ENCODE data around the gene DYNC2LI1.

- TF ChIP-seq EZH2 (IDR thresholded peaks at IDR 0.05; ENCODE audit: borderline replicate concordance, insufficient read depth, low read depth, low read length, poor library complexity, severe bottlenecking) (no peak), CTCF (IDR thresholded peaks at IDR 0.05) (no peak)
These were observed 29.3 kb downstream of the DYNC2LI1 start for GRCh38 chr2:43803113-43803512.

Measured in B cell (primary cell).